ENCODE results near the gene GALR3.
"Not testable (repeated sequence)": the region's sequence is repeated elsewhere in the genome, so short reads cannot be mapped to it uniquely, and the experiment has no call there.

The GALR3 gene, protein sequence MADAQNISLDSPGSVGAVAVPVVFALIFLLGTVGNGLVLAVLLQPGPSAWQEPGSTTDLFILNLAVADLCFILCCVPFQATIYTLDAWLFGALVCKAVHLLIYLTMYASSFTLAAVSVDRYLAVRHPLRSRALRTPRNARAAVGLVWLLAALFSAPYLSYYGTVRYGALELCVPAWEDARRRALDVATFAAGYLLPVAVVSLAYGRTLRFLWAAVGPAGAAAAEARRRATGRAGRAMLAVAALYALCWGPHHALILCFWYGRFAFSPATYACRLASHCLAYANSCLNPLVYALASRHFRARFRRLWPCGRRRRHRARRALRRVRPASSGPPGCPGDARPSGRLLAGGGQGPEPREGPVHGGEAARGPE

DNA sequence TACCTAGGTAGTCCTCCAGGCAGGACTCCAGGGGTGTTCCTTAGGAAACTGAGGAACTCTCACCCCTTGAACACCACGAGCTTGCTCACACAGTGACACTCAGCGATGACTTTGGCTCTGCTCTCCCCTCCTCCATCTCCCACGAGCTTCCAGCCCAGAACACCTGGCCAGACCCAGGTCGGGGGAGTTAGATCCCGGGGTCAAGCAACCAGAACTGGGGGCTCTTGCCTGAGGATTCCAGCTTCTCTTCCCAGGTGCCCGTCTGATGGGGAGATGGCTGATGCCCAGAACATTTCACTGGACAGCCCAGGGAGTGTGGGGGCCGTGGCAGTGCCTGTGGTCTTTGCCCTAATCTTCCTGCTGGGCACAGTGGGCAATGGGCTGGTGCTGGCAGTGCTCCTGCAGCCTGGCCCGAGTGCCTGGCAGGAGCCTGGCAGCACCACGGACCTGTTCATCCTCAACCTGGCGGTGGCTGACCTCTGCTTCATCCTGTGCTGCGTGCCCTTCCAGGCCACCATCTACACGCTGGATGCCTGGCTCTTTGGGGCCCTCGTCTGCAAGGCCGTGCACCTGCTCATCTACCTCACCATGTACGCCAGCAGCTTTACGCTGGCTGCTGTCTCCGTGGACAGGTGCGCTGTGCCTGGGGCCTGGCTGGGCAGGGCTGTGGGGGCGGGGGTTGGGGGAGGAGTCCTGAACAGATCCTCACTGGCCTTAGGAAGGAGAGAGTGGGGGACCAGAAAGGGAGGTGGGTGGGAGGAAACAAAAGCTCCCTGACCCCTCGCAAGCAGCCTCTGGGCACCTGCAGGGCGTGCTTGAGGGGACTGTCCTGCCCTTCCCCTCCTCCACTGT, at the start of gene GALR3:
Gene GALR3 (plus strand): TSS at position 249 of the 852 bp plus-strand sequence. CDS start 25 bp downstream, at position 274.
- H3K27ac Mint-ChIP-seq: no peak within 1 kb of the TSS
- peaks cover 18% of the 10 kb centered on the region for H3K4me1 Mint-ChIP-seq
- ATAC-seq (no peak), DNase-seq (no peak)
- H3K4me3 Mint-ChIP-seq: peak within 1 kb of the TSS in 1 of 2 donors; percentile 51
- no peaks in the 10 kb centered on the region for H3K9me3 Mint-ChIP-seq
- H3K27me3 Mint-ChIP-seq: peaks cover 64% of the 10 kb centered on the region

DNA sequence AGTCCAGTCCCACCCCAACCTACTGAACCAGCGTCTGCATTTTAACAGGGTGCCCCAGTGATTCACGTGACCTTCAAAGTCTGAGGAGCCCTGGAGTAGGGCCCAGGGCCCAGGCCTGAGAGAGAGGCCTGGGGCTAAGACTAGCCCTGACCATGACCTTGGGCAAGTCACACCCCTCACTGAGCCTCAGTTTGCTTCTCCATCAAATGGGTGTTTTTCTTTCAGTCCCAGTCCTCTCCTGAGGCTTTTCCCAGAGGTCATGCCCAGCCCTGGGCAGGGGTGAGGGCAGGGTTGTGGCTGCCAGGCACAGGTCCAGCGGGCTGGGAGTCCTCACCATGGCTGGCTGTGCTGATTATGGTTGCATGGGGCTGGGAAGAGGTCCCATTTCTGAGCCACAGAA, 48.5 kb upstream of the GALR3 start:
- ATAC-seq (no peak), DNase-seq (no peak)
- H3K4me3 Mint-ChIP-seq: no peak overlapping the region
- H3K4me1 Mint-ChIP-seq: no peaks in the 10 kb centered on the region
- no peaks in the 10 kb centered on the region for H3K9me3 Mint-ChIP-seq
- H3K27ac Mint-ChIP-seq: peak overlapping the region in 1 of 2 donors; percentile 34
- no peaks in the 10 kb centered on the region for H3K27me3 Mint-ChIP-seq

DNA sequence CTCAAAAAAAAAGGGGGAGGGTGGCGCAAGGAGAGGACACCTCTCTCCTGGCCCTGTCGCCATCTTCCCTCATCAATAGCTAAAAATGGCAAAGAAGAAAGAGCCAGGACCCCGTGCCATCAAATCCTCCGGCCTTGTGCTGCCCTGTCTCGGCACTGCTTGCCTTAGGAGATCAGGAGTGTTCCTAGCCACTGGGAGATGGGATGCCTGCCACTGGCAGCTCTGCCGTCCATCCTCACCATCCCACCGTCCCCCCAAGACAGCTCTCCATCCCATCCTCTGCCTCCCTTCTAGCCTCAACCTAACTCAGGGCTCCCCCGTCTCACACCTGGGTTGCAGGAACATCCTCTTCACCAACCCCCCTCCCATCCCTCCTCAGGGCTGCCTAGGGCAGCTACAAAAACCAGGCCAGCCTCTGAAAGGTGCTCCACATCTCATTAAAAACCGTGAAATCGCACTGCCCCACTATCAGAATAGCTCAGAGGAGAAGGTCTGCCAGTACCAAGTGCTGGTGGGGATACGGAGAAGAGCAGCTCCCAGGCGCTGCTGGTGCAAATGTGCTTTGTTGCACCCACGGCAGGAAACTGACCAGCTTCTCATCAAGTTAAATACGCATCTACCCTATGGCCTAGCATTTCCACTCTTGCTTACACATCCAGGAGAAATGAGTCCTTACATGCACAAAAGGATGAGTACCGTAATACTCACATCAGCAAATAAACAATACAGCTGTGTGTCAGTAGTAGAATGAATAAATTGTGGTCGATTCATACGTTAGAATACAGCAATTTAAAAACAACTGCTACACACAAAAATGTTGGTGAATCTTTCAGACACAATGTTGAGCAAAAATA, 47.2 kb upstream of the GALR3 start:
- Mint-ChIP-seq H3K9me3 (no peaks in the 10 kb centered on the region), H3K4me1 (no peaks in the 10 kb centered on the region), H3K27me3 (no peaks in the 10 kb centered on the region), H3K27ac (no peak overlapping the region), H3K4me3 (no peak overlapping the region)
- peak; percentile 28 for ATAC-seq
- DNase-seq: no peak

DNA sequence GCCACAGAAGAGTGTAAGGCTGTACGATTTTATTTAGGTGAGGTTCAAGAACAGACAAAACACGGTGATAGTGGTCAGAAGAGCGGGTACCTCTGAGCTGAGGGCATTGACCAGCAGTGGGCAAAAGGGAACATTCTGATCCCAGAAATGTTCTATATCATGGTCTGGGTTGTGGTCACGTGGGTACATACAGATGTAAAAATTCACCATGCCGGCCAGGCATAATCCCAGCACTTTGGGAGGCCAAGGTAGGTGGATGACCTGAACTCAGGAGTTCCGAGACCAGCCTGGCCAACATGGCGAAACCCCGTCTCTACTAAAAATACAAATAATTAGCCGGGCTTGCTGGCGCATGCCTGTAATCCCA, 46.6 kb upstream of the GALR3 start:
- no peak overlapping the region for H3K27ac Mint-ChIP-seq
- H3K9me3 Mint-ChIP-seq: no peaks in the 10 kb centered on the region
- H3K4me3 Mint-ChIP-seq: no peak overlapping the region
- no peak for DNase-seq
- no peaks in the 10 kb centered on the region for H3K27me3 Mint-ChIP-seq
- no peak for ATAC-seq
- H3K4me1 Mint-ChIP-seq: no peaks in the 10 kb centered on the region

DNA sequence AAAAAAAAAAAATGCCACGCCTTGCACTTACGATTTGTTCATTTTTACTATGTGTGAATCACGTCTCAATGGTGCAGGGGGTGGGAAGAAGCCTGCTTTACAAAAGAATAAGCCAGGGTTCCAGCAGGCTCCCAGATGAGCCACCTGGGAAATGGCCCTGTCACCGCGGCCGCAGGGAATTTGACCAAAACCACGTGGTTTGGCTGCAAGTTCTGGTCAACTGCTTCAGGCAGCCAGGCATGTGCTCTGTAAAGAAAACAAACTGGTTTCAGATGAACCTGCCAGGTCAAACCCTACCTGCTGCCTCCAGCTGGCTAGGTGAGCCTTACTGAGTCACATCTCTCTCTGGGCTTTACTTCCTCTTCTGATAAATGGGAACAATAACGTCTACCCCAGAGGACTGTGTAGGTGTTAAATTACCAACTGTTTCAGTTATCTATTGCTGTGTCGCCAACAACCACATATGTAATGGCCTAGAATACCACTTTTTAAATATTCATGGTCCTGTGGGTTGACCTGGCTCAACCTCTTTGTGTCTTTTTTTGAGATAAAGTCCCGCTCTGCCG, 46.0 kb upstream of the GALR3 start:
- H3K4me3 Mint-ChIP-seq: no peak overlapping the region
- H3K27me3 Mint-ChIP-seq: no peaks in the 10 kb centered on the region
- H3K27ac Mint-ChIP-seq: no peak overlapping the region
- no peaks in the 10 kb centered on the region for H3K9me3 Mint-ChIP-seq
- DNase-seq (no peak), ATAC-seq (no peak)
- H3K4me1 Mint-ChIP-seq: no peaks in the 10 kb centered on the region

DNA sequence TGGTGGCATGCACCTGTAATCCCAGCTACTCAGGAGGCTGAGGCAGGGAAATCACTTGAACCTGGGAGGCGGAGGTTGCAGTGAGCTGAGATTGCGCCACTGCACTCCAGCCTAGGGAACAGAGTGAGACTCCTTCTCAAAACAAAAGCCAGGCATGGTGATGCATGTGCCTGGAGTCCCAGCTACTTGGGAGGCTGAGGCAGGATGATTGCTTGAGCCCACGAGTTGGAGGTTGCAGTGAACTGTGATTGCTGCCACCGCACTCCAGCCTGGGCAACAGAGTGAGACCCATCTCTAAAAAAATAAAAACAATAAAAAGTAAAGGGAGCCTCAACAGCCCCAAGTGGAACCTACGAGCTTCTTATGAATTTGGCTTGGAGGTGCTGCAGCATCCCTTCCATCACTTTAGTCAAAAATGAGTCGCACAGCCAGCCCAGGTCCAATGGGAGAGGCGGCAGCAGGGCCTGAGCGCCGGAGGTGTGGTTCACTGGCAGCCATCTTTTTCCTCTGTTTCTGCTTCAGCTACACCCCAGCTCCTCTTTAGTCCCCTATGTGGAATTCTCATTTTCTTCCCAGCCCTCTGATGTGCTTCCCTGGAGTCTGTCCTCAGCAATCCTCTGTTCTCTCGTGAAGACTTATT, 44.7 kb upstream of the GALR3 start:
- H3K4me1 Mint-ChIP-seq: no peaks in the 10 kb centered on the region
- no peak for DNase-seq
- H3K9me3 Mint-ChIP-seq: no peaks in the 10 kb centered on the region
- no peak for ATAC-seq
- no peak overlapping the region for H3K27ac Mint-ChIP-seq
- H3K27me3 Mint-ChIP-seq: no peaks in the 10 kb centered on the region
- no peak overlapping the region for H3K4me3 Mint-ChIP-seq

DNA sequence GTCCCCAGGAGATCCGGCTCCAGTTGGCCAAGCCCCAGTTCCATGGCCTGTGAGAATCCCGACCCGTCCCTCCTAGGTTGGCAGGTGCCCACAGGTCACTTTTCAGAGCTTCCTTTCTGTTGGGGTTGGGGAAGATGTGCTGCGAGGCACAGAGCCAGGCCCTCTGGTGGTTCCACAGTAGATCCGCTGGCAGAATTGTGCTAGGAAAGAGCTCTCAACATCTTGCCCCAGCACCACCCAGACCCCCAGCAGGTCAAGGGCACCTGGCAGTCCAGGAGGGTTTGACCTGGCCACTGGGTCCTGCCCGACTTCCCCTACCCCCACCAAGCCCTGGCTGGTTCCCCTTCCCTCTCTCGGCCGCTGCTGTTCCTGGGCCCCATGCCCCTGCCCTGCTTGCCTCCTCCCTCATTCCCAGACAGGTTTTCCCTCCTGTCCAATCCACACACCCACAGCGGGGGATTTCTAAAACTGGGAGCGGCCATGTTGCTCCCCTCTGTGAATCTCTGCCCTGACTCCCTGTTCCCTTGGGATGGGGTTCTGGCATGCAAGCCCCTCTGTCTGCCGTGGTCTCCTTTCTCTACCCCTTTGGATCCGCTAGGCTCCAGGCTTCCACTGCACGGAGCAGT, 41.6 kb upstream of the GALR3 start:
- ATAC-seq (no peak), DNase-seq (no peak)
- H3K27ac Mint-ChIP-seq: peak overlapping the region in 1 of 2 donors; percentile 48
- H3K27me3 Mint-ChIP-seq: no peaks in the 10 kb centered on the region
- no peaks in the 10 kb centered on the region for H3K9me3 Mint-ChIP-seq
- H3K4me1 Mint-ChIP-seq: no peaks in the 10 kb centered on the region
- no peak overlapping the region for H3K4me3 Mint-ChIP-seq

DNA sequence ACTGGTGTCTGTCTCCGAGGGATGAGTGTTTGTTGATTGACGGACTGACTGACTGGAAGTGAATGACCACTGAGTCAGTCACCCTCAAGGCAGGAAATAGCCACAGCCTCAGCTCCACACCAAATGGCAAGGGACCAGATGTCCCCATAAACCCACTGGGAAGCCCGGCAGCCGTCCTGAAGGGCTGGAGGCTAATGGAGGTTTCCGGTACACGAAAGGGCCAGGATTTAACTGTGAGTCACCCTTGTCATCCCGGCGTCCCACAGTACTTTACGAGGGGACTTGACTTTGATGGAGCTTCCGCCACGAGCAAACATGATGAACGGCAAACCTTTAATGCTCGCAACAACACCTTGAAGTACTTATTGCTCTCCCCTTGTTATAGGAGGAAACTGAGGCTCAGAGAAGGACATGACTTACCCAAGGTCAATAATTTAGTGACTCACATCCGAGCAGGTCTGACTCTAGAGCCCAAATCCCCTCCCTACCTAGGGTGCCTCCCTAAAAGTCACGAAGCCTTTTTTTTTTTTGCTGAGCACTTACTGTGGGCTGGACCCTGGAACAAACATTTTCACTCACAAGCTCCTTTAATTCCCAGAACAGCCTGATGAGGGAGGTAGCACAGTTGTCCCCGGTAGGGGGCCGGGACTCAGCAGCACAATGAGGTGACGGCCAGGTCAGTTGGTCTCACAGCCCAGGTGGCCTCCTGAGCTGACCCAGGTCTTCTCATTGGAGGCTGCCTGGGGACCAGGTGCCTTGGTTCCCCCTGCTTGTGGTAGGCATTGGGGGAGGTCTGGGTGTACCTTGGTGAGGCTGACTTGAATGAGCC, 40.6 kb upstream of the GALR3 start:
- Mint-ChIP-seq H3K27me3 (no peaks in the 10 kb centered on the region), H3K4me1 (no peaks in the 10 kb centered on the region), H3K4me3 (no peak overlapping the region), H3K9me3 (no peaks in the 10 kb centered on the region), H3K27ac (no peak overlapping the region)
- no peak for ATAC-seq
- DNase-seq: no peak

DNA sequence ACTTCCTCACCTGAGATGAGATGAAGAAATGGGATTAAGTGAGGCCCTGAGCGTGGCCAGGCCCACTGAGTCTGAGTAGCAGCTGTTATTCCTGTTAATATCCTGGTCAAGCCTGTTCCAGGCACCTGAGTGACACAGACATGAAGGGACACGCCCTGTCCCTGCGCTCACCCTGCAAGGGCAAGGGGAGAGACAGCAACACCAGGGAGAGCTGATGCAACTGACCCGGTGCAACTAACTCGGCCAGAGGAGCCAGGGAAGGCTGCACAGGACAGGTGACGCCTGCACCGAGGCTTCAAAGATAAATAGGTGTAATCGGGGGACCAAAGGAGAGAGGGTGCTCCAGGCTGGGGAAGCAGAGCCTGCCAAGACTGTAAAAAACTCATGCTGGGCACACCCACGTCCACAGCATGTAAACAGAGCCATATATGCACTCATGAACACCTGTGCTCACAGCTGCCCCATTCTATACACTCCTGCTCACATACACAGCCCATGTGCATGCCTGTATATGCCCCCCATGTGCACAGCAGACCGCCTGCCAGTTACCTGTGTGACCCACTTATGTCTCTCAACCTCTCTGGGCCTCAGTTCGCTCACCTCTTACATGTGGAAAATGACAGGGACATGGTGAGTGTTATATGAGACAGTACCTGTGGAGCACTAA, 38.2 kb upstream of the GALR3 start:
- no peak for DNase-seq
- Mint-ChIP-seq H3K27me3 (no peaks in the 10 kb centered on the region), H3K4me1 (no peaks in the 10 kb centered on the region), H3K4me3 (no peak overlapping the region), H3K27ac (no peak overlapping the region), H3K9me3 (no peaks in the 10 kb centered on the region)
- ATAC-seq: no peak

DNA sequence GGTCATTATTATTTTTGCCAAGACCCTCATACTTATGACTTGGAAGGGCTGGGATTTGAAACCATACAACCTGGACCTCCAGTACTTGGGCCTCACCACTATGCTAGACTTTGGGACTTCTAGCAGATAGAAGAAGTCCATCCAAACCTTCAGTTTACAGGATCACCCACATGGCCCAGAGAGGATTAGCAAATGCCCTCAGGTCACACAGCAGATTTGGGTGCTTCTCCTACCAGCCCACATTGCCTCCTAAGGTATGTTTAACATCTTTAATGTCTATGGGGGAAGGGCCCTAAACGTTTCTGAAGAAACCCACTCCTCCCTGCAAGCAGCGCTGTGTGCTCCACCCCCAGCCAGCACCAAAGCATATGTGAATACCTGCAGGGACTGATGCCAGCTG, 32.9 kb upstream of the GALR3 start:
- H3K27me3 Mint-ChIP-seq: no peaks in the 10 kb centered on the region
- no peak for DNase-seq
- no peak overlapping the region for H3K4me3 Mint-ChIP-seq
- no peaks in the 10 kb centered on the region for H3K9me3 Mint-ChIP-seq
- H3K4me1 Mint-ChIP-seq: no peaks in the 10 kb centered on the region
- H3K27ac Mint-ChIP-seq: no peak overlapping the region
- ATAC-seq: no peak

DNA sequence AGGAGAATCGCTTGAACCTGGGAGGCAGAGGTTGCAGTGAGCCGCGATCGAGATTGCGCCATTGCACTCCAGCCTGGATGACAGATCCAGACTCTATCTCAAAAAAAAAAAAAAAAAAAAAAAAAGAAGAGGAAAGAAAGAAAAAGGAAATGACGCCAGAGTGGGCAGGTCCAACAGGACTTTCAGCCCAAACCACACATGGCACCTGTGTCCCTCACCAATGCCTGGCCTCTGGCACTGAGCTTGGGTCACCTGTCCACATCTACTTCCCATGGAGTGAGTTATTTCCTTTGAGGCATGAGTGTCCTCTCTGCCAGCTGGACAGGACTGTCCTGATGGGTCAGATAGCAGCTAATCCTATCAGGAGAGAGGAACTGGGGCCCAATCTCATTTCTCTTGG, 30.7 kb upstream of the GALR3 start:
- Mint-ChIP-seq H3K4me1 (no peaks in the 10 kb centered on the region), H3K9me3 (no peaks in the 10 kb centered on the region), H3K27ac (no peak overlapping the region), H3K4me3 (no peak overlapping the region), H3K27me3 (no peaks in the 10 kb centered on the region)
- ATAC-seq (no peak), DNase-seq (no peak)

DNA sequence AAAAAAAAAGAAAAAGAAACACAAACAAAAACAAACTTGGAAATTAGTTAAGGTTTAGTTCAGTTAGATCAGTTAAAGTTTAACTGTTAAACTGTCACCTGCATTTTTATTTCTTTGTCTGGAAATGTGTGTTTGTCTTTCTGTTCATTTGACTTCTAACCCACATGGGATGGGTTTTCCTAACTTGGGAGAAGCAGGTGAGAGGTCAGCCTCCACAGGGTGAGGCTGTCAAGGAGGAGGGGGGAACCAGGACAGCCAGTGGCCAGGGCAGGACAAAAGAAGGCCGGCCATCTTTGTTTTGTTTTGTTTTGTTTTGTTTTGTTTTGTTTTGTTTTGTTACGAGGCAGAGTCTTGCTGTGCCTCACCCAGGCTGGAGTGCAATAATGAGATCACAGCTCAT, 28.8 kb upstream of the GALR3 start:
- Mint-ChIP-seq H3K4me1 (no peaks in the 10 kb centered on the region), H3K9me3 (no peaks in the 10 kb centered on the region), H3K27me3 (no peaks in the 10 kb centered on the region), H3K4me3 (no peak overlapping the region), H3K27ac (no peak overlapping the region)
- no peak for ATAC-seq
- DNase-seq: no peak

DNA sequence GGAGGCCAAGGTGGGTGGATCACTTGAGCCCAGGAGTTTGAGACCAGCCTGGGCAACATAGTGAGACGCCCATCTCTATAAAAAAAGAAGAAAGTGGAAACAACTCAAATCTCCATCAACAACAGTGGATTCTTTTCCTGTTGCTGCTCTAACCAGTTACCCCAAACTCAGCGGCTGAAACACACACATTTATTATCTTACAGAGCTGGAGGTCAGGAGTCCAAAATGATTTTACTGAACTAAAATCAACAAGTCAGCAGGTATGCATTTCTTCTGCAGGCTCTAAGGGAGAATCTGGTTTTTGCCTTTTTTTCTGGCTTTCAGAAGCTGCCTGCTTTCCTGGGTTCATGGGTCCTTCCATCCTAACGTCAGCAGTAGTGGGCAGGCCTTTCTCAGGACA, 27.1 kb upstream of the GALR3 start:
- ATAC-seq (no peak), DNase-seq (no peak)
- H3K27ac Mint-ChIP-seq: no peak overlapping the region
- no peaks in the 10 kb centered on the region for H3K9me3 Mint-ChIP-seq
- H3K4me1 Mint-ChIP-seq: no peaks in the 10 kb centered on the region
- H3K4me3 Mint-ChIP-seq: no peak overlapping the region
- no peaks in the 10 kb centered on the region for H3K27me3 Mint-ChIP-seq

DNA sequence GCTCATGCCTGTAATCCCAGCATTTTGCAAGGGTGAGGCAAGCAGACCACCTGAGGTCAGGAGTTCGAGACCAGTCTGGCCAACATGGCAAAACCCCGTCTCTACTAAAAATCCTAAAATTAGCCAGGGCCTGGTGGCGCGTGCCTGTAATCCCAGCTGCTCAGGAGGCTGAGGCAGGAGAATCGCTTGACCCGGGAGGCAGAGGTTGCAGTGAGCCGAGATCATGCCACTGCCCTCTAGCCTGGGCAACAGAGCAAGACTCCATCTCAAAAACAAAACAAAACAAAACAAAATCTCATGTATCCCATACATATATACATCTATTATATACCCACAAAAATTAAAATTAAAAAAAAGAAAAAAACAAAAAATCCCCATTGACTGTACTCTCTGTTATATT, 25.9 kb upstream of the GALR3 start:
- DNase-seq, ATAC-seq, H3K9me3 Mint-ChIP-seq, H3K4me3 Mint-ChIP-seq, H3K27ac Mint-ChIP-seq, H3K4me1 Mint-ChIP-seq, H3K27me3 Mint-ChIP-seq: not testable (repeated sequence)

All from stimulated activated naive CD8-positive, alpha-beta T cell treated with anti-CD3 and anti-CD28 coated beads, Interleukin-15, amount 100 ng/mL, for 72 hours (primary cell).